Activated CD8-positive, alpha-beta memory T cell treated with anti-CD3 and anti-CD28 coated beads for 24 hours (primary cell): ENCODE results near the gene MTPN.

Experiments
- DNase-seq: peaks from one replicate; pipeline ENCODE4 v3.0.0-alpha.2; 2020

Gene MTPN

GRCh38 chr7:135950972-135951371, 26.2 kb downstream of the MTPN start:
- no peak for DNase-seq

DNA sequence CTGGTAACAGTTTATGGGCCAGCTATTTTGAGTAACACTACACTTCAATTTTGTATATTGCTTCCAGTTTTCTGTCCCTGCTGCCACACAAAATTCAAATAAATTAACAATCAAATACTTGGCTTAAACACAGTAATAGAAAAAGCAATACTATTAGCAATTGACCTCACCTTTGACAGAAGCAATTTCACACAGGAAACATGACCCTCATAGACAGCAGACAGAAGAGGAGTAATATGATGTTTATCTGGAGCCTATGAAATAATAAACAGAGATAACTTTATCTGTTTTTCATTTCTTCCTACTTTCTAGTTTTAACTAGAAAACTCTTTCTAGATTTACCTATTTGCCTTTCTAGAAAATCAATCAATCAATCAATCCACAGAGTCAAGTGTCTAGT, 26.7 kb downstream of the MTPN start:
- DNase-seq: no peak

DNA sequence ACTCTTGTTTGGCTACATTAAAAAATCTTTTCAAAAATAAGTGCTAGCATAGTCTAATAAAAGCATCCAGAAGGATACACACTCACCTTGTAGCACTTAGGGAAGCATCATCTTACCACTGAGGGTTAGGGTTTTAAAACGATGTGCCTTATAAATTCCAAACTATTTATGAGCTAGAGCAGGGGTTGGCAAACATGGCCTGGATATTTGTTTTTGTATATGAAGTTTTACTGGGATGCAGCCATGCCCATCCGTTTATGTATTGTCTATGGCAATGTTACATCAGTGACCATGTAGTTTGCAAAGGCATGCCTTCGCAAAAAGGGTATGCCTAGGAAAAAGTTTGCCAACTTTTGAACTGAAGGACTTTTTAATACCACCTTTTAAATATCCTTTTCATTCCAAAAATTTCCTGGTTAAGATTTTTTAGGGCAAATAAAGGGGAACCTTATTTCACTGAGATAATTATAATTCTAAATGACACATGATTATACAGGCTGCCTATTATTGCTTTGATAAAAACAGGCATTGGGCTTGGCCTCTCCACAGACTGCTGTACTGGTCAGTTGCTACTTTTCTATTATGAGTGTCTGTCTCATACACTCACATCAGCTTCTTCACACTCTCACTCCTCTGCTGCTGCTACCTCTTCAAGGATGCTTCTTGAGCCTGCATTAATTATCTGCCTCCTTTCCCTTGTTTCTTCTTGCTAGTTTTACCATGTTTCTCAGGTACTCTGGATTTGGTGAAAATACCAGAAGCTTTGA, 30.7 kb downstream of the MTPN start:
- no peak for DNase-seq

DNA sequence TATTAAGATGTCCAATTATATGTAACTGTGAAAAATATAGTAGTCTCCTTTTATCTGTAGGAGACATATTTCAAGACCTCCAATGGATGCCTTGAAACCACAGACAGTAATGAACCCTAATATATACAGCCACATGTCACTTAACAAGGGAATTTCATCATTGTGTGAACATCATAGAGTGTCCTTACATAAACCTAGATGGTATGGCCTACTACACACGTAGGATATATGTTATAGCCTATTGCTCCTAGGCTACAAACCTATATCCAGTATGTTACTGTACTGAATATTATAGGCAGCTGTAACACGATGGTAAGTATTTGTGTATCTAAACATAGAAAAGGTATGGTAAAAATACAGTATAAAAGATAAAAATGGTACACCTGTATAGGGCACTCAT, 32.4 kb downstream of the MTPN start:
- DNase-seq: no peak

GRCh38 chr7:135943134-135943879, 33.9 kb downstream of the MTPN start:
- DNase-seq: no peak

DNA sequence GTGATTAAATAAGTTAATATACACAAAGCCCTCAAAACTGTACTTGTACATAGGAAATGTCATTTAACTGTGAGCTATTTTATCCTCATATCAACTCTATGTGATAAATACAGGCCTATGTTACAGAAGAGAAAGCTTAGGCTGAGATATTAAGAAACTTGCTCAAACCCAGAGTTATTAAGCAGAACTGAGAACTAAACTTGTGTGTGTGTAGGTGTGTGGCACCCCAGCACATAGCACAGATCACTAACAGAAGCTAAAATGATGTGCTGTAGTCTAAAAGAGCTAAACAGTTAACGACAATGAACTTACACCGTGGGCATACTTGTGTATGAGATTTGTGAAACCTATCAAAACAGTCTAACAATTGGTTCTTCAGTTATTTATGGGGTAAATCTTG, 34.5 kb downstream of the MTPN start:
- no peak for DNase-seq

- DNase-seq: no peak
Observed at GRCh38 chr7:135940077-135941075, 36.8 kb downstream of the MTPN start.

- no peak for DNase-seq
Observed at GRCh38 chr7:135939261-135939812, 37.8 kb downstream of the MTPN start.

GRCh38 chr7:135938563-135938962, 38.6 kb downstream of the MTPN start:
- no peak for DNase-seq

DNA sequence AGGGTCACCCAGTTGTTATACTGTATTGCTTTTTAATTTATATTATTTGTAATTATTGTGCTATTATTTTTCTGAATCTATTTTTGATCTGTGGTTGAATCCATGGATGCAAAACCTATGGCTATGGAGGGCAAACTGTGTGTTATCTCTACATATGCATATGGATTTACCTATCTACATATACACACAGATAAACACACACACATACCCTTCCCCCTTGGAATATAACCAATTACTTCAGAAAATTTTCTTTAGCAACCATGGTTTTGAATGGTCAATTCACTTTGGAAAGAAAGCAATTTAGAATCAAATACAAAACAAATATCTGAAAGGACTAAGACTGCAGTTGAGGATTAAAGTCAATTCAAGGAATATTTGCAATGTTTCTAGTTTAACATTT, 39.1 kb downstream of the MTPN start:
- no peak for DNase-seq

GRCh38 chr7:135936497-135937217, 40.5 kb downstream of the MTPN start:
- no peak for DNase-seq

DNA sequence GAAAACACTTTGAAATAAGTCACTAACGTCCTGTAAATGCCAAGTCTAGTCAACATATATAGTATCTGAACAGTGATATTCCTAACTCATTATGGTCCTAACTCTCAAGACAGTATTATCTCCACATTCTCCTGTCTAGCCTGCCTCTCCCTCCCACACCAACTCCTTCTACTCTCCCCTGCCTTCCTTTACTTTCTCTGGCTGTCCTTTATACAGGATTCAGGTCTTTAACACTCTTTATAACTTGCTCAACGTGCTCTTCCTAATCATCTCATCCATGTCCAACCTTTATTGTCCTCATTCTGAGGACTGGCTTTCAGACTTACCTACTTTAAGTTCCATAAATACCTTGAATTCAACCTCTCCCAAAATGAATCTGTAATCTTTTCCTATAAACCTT, 42.5 kb downstream of the MTPN start:
- DNase-seq: no peak

- no peak for DNase-seq
Observed at GRCh38 chr7:135933509-135934188, 43.5 kb downstream of the MTPN start.

GRCh38 chr7:135932131-135932530, 45.0 kb downstream of the MTPN start:
- DNase-seq: no peak

- no peak for DNase-seq
Observed at GRCh38 chr7:135930565-135931461, 46.3 kb downstream of the MTPN start.

DNA sequence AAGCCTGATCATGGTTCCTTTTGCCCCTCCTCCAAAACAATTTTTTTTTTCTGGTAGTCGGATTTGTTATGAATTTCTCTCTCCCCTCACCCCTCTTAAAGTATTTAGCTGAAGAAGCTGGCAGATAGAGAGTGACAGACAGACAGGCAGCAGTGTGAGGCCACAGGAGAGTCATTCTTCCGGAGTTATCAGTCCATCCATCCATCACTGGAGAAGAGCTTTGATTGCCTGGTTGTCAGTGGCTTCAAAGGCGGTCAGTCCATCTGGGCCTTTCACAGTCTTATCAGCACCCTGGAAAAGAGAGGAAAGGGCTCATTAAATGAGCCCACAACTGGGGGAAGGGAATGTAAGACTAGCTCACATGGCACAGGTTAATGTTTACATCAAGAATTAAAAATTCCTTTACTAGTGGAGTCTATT, 47.4 kb downstream of the MTPN start:
- no peak for DNase-seq

DNA sequence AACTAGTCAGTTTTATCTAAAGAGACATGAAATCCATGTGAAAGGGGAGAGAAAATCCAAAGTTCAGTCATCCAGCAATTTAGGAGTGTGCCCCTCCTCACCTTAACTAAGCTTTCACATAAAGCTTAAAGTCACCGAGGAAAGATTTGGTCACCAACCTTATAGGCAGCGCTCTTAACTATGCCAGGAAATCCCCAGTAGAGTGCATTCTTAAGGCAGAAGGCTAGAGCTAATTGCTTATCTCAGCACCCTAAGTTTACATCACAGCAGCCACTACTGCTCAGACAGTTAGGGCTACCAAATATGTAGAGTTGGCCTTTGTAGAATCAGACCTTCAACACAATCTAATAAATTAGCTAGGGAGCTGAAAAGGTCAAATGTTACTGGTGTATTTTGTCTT, 47.9 kb downstream of the MTPN start:
- DNase-seq: no peak

DNA sequence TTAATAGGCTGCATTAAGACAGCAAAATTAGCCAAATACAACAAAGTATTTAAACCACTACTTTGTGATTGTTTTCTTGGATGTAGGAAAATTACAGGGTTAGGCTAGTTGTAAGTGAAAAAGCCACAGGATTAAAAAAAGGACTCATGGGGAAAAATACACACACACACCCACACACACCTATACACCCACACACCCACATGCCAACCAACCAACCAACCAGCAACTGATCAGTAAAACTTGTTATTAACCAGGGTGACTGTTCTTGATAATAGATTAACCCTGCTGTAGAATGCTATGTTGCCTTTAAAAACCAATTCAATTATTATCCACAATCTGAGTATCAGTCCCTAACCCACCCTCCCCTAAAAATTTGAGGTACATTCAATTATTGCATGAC, 49.0 kb downstream of the MTPN start:
- no peak for DNase-seq

DNA sequence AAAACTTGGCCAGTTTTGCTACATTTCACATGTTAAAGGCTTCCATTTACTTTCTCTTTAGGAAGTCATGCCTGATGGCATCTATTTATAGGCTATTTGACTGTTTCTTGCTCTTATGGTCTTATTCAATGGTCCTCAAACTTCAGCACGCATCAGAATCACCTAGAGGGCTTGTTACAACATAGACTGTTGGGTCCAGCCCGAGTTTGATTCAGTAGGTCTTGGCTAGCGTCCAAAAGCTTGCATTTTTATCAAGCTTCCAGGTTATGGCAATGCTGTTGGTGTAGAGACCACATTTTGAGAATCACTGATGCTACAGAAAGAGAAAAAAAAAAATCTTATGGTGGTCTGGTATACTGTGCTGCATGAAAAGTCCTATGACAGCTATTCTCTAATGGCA, 51.9 kb downstream of the MTPN start:
- no peak for DNase-seq

DNA sequence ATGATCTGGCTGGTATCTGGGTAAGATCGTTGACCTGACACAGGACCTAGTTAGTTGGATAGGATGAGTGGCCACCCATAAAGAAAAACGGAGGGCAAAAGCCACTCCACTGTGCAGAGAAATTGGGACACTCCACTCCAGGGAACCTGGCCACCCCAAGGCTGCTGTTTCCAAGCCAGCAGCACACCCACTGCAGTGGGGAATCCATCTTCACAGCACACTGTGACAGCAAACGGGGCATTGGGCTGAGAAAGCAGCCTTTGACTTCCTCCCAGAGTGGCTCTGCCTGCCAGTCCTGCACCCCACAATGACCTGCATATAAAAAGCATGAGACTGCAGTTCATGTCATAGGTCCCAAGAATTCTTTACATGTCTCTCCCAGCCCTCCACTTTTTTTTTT, 52.9 kb downstream of the MTPN start:
- no peak for DNase-seq

GRCh38 chr7:135922263-135922662, 54.9 kb downstream of the MTPN start:
- DNase-seq: no peak
